ENCODE measurements around the gene CCSER1. TPM values are rescaled to one million over a fixed set of nuclear protein-coding genes. Genes with fewer than 3 reads are reported as not detected.
"Not testable (repeated sequence)": the region's sequence is repeated elsewhere in the genome, so short reads cannot be mapped to it uniquely, and the experiment has no call there.

Gene CCSER1
- total RNA-seq, 1 donor from 2014 or later = 1.4 TPM

DNA sequence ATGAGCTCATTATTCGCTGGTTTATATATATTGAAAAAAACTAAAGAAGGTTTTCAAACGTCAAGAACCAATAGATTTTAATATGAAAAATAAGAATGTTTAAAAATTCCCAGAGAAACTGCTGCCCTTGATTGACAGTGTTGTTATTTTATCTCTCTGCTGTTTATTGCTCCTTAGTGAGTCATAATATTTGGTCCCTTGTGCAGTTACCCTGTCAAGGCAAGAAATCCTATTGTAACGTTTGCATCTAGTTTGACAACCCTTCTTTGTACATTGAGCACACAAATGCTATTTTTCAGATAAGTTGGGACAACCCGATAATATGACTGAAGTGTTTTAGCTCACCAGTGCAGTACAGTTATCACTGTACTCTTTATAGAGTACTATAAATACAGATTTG lies 349.4 kb downstream of the CCSER1 start:
- H3K4me3 ChIP-seq (ENCODE audit: low read depth, low read length) = no peak overlapping the region
- H3K36me3 ChIP-seq (ENCODE audit: control insufficient read depth, insufficient read depth, low read length) = no peaks in the 10 kb centered on the region
- TF ChIP-seq, protein P1, sequence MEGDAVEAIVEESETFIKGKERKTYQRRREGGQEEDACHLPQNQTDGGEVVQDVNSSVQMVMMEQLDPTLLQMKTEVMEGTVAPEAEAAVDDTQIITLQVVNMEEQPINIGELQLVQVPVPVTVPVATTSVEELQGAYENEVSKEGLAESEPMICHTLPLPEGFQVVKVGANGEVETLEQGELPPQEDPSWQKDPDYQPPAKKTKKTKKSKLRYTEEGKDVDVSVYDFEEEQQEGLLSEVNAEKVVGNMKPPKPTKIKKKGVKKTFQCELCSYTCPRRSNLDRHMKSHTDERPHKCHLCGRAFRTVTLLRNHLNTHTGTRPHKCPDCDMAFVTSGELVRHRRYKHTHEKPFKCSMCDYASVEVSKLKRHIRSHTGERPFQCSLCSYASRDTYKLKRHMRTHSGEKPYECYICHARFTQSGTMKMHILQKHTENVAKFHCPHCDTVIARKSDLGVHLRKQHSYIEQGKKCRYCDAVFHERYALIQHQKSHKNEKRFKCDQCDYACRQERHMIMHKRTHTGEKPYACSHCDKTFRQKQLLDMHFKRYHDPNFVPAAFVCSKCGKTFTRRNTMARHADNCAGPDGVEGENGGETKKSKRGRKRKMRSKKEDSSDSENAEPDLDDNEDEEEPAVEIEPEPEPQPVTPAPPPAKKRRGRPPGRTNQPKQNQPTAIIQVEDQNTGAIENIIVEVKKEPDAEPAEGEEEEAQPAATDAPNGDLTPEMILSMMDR (IDR thresholded peaks at IDR 0.05; ENCODE audit: insufficient read depth, low read length, poor library complexity, severe bottlenecking) = no peak
- H3K27me3 ChIP-seq (ENCODE audit: control insufficient read depth, insufficient read depth, low read length) = no peaks in the 10 kb centered on the region
- no peak for DNase-seq (ENCODE audit: low read depth)

DNA sequence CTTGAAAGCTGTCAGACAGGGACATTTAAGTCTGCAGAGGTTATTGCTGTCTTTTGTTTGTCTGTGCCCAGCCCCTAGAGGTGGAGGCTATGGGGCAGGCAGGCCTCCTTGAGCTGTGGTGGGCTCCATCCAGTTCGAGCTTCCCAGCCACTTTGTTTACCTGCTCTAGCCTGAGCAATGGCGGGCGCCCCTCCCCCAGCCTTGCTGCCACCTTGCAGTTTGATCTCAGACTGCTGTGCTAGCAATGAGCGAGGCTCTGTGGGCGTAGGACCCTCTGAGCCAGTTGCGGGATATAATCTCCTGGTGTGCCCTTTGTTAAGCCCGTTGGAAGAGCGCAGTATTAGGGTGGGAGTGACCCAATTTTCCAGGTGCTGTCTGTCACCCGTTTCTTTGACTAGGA lies 357.7 kb downstream of the CCSER1 start:
- H3K36me3 ChIP-seq (ENCODE audit: control insufficient read depth, insufficient read depth, low read length); H3K4me3 ChIP-seq (ENCODE audit: low read depth, low read length); H3K27me3 ChIP-seq (ENCODE audit: control insufficient read depth, insufficient read depth, low read length); DNase-seq (ENCODE audit: low read depth): not testable (repeated sequence)

DNA sequence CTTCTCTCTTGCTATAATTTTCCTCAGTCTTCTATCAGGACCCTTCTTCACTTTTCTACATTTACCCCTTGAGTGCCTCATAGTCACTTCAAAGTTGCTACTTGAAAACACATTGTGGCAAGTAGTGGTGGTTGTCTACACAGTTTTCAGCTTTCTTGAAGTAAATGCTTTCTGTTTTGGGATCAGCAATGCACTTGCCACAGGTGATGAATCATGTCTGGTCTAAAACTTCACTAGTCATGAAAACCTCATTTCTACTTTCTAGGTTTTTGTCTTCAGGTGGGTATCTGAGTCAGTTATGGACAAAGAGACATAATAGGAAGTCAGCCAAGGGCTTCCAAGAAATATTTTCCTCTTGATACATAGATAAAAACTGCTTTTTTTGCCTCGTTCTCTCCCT lies 359.2 kb downstream of the CCSER1 start:
- Histone ChIP-seq H3K36me3 (ENCODE audit: control insufficient read depth, insufficient read depth, low read length) (no peaks in the 10 kb centered on the region), H3K27me3 (ENCODE audit: control insufficient read depth, insufficient read depth, low read length) (no peaks in the 10 kb centered on the region), H3K4me3 (ENCODE audit: low read depth, low read length) (no peak overlapping the region)
- DNase-seq (ENCODE audit: low read depth) = no peak
- TF ChIP-seq, protein P1 (IDR thresholded peaks at IDR 0.05; ENCODE audit: insufficient read depth, low read length, poor library complexity, severe bottlenecking) = no peak

DNA sequence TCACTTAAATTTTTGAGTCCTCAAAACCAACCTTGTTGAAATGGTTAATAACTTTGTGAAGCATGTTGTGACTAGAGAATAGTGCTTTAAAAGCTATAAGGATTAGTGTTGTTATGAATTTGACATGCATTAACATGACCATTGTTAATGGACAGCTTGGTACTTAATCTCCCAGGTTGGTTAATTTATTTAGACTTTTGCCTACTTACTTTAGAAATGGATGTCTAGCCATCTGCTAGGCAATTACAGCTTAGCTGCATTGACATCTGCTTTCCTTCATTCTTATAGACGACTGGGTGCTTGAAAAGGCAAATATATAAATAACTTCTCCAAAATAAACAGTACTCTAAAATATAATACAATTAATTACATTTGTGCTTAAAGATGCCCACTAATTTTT lies 368.0 kb downstream of the CCSER1 start:
- Histone ChIP-seq H3K4me3 (ENCODE audit: low read depth, low read length) (no peak overlapping the region), H3K36me3 (ENCODE audit: control insufficient read depth, insufficient read depth, low read length) (no peaks in the 10 kb centered on the region), H3K27me3 (ENCODE audit: control insufficient read depth, insufficient read depth, low read length) (no peaks in the 10 kb centered on the region)
- TF ChIP-seq, protein P1 (IDR thresholded peaks at IDR 0.05; ENCODE audit: insufficient read depth, low read length, poor library complexity, severe bottlenecking) = no peak
- no peak for DNase-seq (ENCODE audit: low read depth)

DNA sequence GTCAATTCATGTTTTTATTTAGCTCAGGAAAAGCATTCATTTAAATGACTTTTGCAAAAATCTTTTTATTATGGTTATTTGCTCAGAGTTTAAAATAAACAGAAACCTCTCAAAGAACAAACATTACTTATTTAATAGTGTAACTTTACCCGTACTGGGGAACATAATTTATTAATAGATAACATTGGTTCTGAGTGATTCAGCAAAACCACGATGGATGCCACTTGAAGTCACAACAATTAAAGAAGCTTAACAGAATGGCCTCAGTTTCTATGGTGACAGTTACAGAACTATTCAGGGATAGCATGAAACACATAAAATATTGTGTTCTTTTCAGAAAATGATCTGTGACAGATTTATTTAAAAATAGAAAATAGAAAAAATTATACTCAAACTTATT lies 368.7 kb downstream of the CCSER1 start:
- TF ChIP-seq, protein P1 (IDR thresholded peaks at IDR 0.05; ENCODE audit: insufficient read depth, low read length, poor library complexity, severe bottlenecking) = no peak
- no peak for DNase-seq (ENCODE audit: low read depth)

DNA sequence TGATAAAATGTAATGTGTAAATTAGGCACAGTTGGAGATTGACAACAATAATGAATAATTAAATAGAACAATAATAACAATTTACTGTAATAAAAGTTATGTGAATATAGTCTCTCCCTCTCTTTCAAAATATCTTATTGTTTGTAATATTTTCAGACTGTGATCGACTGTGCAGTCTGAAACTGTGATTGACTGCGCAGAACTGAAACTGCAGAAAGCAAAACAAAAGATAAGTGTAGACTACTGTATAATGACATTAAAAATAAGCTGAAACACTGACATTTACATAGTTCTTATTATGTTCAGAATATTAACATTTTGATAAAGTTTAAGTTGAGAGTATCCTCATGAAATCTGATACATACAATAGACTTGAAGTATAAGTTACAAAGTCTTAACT lies 371.0 kb downstream of the CCSER1 start:
- Histone ChIP-seq H3K27me3 (ENCODE audit: control insufficient read depth, insufficient read depth, low read length) (no peaks in the 10 kb centered on the region), H3K4me3 (ENCODE audit: low read depth, low read length) (no peak overlapping the region), H3K36me3 (ENCODE audit: control insufficient read depth, insufficient read depth, low read length) (no peaks in the 10 kb centered on the region)
- TF ChIP-seq, protein P1 (IDR thresholded peaks at IDR 0.05; ENCODE audit: insufficient read depth, low read length, poor library complexity, severe bottlenecking) = no peak
- no peak for DNase-seq (ENCODE audit: low read depth)

More for the DNA sequence above, 368.7 kb downstream of the CCSER1 start:
- Histone ChIP-seq H3K4me3 (ENCODE audit: low read depth, low read length) (no peak overlapping the region), H3K36me3 (ENCODE audit: control insufficient read depth, insufficient read depth, low read length) (no peaks in the 10 kb centered on the region), H3K27me3 (ENCODE audit: control insufficient read depth, insufficient read depth, low read length) (no peaks in the 10 kb centered on the region)

Data from kidney epithelial cell (primary cell).